ENCODE data around the gene OXLD1.

OXLD1 gene

DNA sequence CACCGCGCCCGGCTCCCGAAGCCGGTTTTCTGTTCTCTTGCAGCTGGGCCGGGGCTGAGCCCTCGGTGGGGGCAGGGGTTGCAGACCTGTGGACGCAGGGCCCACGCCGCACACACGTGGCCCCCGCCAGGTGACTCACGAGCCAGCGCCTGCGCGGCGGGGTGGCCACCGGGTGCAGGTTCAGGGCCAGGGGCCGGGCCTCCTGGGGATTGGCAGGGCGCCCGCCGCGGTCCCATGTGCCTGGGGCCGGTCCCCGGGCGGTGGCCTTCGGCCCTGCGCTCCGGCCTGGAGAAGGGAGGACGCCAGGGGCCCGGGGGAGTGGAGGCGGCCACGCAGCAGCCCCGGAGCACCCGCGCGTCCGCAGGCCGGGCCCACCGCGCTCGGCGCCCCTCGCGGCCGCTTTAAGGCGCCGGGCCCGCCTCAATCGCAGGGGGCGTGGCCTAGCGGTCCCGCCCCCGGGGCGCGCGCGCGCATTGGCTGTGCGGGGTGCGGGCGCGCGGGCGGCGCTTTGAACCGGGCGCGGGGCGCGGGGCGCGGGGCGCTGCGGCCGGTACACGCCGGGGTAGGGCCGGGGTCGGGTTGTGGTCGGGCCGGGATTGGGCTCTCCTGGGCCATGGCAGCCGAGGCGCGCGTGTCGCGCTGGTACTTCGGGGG lies 45.5 kb upstream of the OXLD1 start, which contains the start of gene SLC25A10:
Gene SLC25A10 (plus strand): TSS at position 471 of the 654 bp plus-strand sequence. CDS start 143 bp downstream, at position 614.
- peak; percentile 98 for DNase-seq (ENCODE audit: low spot score)
- TF ChIP-seq, protein P1, sequence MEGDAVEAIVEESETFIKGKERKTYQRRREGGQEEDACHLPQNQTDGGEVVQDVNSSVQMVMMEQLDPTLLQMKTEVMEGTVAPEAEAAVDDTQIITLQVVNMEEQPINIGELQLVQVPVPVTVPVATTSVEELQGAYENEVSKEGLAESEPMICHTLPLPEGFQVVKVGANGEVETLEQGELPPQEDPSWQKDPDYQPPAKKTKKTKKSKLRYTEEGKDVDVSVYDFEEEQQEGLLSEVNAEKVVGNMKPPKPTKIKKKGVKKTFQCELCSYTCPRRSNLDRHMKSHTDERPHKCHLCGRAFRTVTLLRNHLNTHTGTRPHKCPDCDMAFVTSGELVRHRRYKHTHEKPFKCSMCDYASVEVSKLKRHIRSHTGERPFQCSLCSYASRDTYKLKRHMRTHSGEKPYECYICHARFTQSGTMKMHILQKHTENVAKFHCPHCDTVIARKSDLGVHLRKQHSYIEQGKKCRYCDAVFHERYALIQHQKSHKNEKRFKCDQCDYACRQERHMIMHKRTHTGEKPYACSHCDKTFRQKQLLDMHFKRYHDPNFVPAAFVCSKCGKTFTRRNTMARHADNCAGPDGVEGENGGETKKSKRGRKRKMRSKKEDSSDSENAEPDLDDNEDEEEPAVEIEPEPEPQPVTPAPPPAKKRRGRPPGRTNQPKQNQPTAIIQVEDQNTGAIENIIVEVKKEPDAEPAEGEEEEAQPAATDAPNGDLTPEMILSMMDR (IDR thresholded peaks at IDR 0.05; ENCODE audit: extremely low read depth, missing control alignments) = no peak

DNA sequence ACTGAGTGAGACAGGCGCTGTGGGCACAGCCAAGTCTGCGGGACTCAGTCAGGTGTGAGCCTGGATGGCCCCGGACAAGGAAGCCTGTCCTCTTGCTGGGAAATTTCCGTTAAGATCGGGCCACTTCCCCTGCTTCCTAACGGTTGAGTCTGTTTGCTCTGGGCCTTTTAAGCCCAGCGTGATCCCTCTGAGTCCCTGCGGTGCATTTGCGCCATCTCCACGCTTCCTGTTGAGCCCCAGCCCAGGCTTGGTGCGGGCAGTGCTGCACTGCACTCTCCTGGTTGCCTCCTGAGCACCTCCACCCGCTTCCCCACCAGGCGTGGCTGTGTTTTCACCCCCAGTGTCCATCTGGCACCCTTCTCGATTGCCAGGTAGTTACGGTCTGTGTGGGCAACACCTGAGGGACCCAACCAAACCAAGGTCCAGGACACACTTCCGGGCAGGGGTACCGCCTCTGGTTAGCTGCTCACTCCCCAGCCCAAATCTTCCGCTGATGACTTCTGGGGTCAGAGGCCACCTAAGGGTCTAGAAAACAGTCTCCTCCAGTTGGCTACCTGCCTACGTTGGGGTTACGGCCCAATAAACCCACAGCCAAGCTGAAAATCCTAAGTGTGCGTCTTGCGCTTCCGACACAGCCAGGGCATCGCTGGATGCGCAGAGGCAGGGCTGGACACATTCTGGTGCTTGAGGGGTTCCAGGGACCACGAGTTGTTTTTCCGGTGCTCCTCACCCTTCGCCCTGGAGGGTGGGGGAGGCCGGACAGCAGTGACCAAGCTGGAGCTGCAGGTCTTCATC lies 44.3 kb upstream of the OXLD1 start:
- DNase-seq (ENCODE audit: low spot score) = no peak
- TF ChIP-seq, protein P1 (IDR thresholded peaks at IDR 0.05; ENCODE audit: extremely low read depth, missing control alignments) = no peak

DNA sequence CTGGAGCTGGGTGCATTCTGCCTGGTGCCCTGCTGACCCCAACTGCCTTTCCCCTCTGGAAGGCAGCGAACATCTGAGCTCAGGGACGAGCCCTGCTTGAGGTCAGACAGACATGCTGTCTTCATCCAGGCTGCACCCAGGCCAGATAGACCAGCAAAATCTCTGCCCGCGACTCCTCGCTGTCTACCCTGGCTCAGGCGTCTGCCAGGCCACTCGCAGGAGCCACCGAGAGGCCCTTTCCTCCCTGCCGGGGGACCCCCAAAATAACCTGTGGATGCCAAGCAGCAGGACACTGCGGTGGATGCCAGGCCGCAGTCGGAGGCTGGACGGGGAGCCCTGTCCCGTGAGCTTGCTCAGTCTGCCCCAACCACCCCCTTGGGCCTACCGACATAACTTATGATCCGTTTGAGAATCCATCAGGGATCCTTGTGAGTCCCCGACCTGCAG lies 42.4 kb upstream of the OXLD1 start:
- TF ChIP-seq, protein P1 (IDR thresholded peaks at IDR 0.05; ENCODE audit: extremely low read depth, missing control alignments) = no peak
- DNase-seq (ENCODE audit: low spot score) = no peak

DNA sequence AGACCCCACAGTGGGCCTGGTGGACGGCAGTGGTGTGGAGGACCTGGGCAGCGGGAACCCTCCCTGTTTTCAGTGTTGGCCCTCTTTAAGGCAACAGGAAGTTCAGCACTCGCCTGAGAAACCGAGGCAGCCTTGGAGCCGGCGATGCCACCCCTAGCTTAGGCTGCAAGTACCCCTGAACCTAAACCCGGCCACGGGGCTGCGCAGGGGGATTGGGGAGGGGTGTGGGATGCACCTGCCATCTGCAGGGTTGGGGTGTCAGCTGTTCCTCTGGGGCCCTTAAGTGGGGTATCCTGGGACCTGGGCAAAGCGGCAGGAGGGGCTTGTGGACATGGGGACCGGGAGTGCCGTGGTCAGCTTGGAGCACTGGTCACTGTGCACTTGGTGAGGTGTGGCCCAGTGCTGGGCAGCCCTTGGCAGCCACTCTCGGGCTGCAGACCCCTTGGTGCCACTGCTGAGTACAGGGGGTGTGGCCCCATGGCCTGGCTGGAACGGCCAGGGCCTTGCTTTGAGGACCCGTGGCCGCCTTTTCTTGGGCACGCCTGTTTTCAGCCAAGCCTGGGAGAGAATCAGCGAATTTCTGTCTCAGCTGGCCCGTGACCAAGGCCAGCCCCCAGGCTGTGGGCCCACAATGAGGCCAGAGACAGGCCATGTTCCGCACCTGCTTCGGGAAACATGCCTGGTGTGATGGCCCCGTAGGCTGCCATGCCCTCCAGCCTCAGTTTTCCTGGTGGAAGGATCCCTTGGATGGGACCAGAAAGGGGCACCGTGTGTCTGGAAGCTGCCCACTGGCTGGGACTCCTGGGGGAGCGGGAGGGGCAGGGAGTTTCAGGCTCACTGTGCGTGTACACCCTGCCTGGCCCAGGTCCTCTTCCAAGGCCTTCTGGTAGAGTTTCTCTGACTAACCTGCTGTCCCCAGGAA lies 41.6 kb upstream of the OXLD1 start:
- DNase-seq (ENCODE audit: low spot score) = no peak
- TF ChIP-seq, protein P1 (IDR thresholded peaks at IDR 0.05; ENCODE audit: extremely low read depth, missing control alignments) = no peak

DNA sequence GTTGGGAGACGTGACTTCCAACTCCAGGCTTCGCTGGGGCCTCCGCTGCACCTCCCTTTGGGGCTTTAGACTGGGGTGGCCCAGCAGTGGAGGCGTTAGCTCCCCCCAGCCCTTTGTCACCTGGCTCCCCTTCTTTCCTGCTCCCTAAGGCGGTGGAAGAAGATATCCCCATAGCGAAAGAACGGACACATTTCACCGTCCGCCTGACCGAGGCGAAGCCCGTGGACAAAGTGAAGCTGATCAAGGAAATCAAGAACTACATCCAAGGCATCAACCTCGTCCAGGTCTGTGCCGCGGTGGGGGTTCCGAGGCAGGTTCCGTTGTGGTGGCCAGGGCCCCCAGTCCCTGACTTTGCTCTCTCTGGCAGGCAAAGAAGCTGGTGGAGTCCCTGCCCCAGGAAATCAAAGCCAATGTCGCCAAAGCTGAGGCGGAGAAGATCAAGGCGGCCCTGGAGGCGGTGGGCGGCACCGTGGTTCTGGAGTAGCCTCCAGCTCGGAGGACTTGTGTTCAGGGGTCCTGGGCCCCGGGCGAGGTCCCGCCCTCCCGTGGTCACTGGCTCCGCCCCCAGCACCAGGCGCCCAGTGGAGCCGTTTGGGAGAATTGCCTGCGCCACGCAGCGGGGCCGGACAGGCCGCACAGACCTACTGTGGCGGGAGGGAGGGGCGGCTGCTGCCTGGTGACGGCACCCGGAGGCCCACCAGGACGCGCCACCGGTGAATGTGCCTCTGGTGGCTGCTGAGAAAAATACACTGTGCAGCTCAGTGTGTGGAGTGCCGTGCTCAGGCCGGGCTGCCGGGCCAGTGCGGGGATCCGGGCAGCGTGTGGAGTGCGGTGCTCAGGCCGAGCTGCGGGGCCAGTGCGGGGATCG lies 40.6 kb upstream of the OXLD1 start:
- no peak for DNase-seq (ENCODE audit: low spot score)
- TF ChIP-seq, protein P1 (IDR thresholded peaks at IDR 0.05; ENCODE audit: extremely low read depth, missing control alignments) = no peak

DNA sequence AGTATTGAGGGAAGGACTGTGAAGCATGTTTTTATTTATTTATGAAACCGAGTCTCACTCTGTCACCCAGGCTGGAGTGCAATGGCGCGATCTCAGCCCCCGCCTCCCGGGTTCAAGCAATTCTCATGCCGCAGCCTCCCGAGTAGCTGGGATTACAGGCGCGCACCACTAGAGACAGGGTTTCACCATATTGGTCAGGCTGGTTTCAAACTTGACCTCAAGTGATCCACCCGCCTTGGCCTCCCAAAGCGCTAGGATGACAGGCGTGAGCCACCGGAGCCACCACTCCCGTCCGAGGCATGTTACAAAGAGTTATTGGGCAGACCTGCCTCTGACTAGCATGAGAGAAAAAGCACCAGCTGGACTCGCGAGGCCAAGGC lies 39.8 kb upstream of the OXLD1 start:
- DNase-seq (ENCODE audit: low spot score) = no peak
- TF ChIP-seq, protein P1 (IDR thresholded peaks at IDR 0.05; ENCODE audit: extremely low read depth, missing control alignments) = no peak

All from GM20000 (cell line).